GM21390 (cell line): ENCODE measurements around the gene CCDC152.
"Not testable (repeated sequence)": the region's sequence is repeated elsewhere in the genome, so short reads cannot be mapped to it uniquely, and the experiment has no call there.

Experiments
- ATAC-seq: cut with Tn5 transposase; IDR thresholded peaks from one replicate; pipeline ENCODE4 v1.9.1; 2021; ENCODE audit not compliant: unreplicated experiment

Gene CCDC152, protein sequence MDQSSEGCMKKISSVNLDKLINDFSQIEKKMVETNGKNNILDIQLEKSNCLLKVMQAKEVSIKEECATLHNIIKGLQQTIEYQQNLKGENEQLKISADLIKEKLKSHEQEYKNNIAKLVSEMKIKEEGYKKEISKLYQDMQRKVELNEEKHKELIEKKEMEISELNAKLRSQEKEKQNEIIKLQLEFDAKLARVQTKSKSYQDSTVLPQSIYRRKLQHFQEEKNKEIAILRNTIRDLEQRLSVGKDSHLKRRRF

GRCh38 chr5:42756606-42757601 lies at the start of gene CCDC152:
TSS of gene CCDC152 (plus strand) at chr5:42756818. CDS start at chr5:42759122, 2,304 bp downstream.
- ATAC-seq: peak; percentile 84

GRCh38 chr5:42715785-42716184 lies 40.8 kb upstream of the CCDC152 start:
- ATAC-seq: no peak

GRCh38 chr5:42718591-42718990 lies 38.0 kb upstream of the CCDC152 start:
- ATAC-seq: peak; percentile 83

GRCh38 chr5:42719034-42719433 lies 37.6 kb upstream of the CCDC152 start:
- no peak for ATAC-seq

DNA sequence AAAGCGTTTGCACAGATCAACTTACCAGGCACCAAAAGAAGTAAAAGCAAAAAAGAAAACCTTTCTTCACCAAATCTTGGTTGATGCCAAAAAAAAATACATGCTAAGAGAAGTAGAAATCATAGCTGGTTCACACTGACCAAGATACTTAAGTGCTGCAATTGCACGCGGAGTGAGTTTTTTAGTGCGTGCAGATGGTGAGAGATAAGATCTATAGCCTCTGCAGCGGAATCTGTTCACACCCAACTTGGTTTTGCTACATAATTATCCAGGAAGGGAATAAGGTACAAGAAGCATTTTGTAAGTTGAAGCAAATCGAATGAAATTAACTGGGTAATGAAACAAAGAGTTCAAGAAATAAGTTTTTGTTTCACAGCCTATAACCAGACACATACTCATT lies 36.4 kb upstream of the CCDC152 start:
- ATAC-seq: no peak

GRCh38 chr5:42721484-42721883 lies 35.1 kb upstream of the CCDC152 start:
- ATAC-seq: no peak

GRCh38 chr5:42734531-42735058 lies 22.0 kb upstream of the CCDC152 start:
- not testable (repeated sequence) for ATAC-seq

- ATAC-seq: no peak
Observed at GRCh38 chr5:42740920-42741319, 15.7 kb upstream of the CCDC152 start.

DNA sequence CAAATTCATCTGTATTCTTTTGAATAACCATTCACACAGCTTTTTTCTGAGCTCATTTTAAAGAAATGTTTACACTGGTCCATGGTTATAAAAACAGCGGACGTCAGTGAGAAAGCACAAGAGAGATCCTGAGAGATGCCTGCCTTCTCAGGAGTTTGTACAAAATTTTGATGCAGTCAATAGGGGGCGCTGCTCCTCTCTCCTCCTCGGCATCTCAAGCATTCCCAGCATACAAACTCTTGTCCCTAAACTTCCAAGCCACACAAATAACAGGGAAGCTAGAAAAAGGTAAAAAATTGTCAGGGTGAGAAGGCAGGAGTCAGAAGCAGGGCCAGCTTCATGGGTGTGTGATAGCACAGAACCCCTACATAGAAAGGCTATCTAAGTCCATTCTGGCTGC lies 11.2 kb upstream of the CCDC152 start:
- no peak for ATAC-seq

DNA sequence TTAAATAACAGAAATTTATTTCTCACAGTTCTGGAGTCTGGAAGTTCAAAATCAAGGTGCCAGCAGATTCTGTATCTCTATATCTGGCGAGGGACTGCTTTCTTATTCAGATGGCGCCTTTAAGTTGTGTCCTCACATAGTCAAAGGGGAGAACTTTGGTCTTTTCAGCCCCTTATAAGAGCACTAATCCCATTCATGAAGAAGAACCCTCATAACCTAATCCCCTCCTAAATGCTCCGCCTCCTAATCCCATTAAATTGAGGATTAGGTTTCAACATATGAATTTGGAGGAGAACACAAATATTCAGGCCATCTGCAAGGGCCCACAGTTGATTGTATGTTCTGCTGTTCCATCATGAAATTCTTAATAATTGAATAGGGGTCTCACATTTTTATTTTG lies 10.8 kb upstream of the CCDC152 start:
- no peak for ATAC-seq

- peak; percentile 49 for ATAC-seq
Observed at GRCh38 chr5:42749020-42749419, 7.6 kb upstream of the CCDC152 start.

- no peak for ATAC-seq
Observed at GRCh38 chr5:42750507-42750906, 6.1 kb upstream of the CCDC152 start.

DNA sequence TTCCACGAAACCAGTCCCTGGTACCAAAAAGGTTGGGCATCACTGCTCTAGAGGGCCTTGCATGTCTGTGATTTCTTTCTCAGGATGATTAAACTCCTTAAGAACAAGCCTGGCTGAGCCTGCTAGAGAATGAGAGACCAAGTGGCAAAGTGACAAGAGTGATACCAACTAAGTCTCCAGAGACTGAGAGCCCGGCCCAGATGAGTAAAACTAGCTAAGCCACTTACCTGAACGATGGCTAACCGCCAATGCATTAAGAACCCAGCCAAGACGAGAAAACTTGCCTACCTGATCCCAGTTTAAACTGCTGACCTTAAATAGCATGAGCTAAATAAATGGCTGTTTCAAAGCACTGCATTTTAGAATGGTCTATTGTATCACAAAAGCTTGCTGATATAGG lies 5.6 kb upstream of the CCDC152 start:
- ATAC-seq: no peak

GRCh38 chr5:42753099-42753498 lies 3.5 kb upstream of the CCDC152 start:
- ATAC-seq: no peak

DNA sequence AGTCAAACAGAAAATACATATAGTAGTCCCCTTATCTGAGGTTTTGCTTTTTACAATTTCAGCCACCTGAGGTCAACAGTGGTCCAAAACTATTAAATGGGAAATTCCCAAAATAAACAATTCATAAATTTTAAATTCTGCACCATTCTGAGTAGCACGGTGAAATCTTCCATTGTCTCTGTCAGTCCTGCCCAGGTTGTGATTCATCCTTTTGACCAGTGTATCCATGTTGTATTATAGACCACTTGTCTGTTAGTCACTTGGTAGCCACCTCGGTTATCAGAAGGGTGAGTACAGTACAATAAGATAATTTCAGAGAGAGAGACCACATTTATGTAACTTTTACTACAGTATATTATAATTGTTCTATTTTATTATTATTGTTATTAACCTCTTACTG lies 2.8 kb downstream of the CCDC152 start:
- no peak for ATAC-seq

- no peak for ATAC-seq
Observed at GRCh38 chr5:42760426-42760825, 3.8 kb downstream of the CCDC152 start.

- ATAC-seq: no peak
Observed at GRCh38 chr5:42761791-42762190, 5.2 kb downstream of the CCDC152 start.

DNA sequence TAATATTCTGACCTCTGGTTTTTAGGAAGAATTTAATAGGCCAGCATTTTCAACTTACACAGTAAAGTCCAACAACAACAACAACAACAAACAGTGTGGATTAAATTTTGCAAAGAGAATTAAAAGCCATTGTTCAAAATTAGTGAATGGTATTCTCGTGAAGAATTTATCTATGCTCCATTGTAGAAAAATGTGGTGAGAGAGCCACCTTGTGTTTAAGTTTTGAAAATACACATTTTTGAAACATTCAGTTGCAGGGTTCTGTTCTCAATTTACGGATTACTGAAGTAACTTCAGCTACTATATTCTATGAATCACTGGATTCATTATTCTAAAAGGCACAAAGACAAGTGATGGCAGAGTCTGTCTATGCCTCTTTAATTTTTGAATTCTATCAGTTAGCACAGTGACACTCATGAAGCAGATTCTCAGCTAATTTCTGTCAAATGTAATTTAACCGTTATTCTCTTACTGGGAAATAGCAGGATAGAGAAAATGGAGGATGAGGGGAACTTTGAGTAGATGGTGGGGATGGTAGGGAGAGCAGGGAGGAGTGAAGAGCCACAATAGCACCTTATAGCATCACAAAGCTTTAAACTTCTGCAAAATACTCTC lies 11.0 kb downstream of the CCDC152 start:
- peak; percentile 69 for ATAC-seq

GRCh38 chr5:42768106-42768504 lies 11.5 kb downstream of the CCDC152 start:
- ATAC-seq: no peak

DNA sequence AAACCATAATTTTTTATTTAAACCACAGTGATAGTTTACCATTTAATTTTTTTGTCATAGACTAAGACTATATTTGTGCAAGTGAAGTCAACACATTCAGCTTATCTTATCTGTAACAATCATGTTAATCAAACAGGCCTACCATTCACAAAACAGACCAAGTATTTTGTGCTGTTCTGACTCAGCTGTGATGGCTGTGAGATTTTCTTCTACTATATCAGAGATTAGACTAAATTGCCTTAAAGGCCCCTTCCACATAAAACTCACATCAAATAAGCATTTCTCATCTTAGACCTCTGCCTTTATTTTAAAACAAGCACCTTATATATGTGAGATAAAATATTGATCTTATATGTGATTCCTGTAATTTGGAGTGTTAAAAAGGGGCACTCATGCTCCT lies 13.4 kb downstream of the CCDC152 start:
- ATAC-seq: no peak

- no peak for ATAC-seq
Observed at GRCh38 chr5:42772265-42772993, 15.8 kb downstream of the CCDC152 start.
